ENCODE results near the gene CCDC174.

The CCDC174 gene

DNA sequence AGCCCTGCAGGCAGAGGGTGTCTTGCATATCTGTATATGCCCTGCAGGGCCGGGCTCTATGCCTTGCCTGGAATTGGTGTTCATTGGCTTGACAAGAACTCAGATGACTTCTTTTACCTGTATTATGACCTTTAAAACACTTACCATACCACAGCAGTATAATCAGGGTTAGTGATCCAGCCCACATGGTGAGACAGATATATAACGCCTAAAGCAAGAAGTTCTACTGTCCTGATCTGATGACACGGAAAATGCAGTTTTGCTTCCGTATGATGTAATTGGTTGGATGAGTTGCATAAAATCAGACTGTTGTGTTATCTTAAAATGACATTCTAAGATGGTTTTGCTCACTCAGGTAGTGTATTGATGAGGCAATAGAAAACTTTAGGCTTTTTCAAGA is 9.4 kb downstream of the CCDC174 start:
- Mint-ChIP-seq H3K4me3 (no peak overlapping the region), H3K9me3 (no peaks in the 10 kb centered on the region), H3K36me3 (peaks cover 73% of the 10 kb centered on the region), H3K4me1 (peaks cover 11% of the 10 kb centered on the region), H3K27me3 (no peaks in the 10 kb centered on the region), H3K27ac (no peak overlapping the region)
- ATAC-seq, result no peak

DNA sequence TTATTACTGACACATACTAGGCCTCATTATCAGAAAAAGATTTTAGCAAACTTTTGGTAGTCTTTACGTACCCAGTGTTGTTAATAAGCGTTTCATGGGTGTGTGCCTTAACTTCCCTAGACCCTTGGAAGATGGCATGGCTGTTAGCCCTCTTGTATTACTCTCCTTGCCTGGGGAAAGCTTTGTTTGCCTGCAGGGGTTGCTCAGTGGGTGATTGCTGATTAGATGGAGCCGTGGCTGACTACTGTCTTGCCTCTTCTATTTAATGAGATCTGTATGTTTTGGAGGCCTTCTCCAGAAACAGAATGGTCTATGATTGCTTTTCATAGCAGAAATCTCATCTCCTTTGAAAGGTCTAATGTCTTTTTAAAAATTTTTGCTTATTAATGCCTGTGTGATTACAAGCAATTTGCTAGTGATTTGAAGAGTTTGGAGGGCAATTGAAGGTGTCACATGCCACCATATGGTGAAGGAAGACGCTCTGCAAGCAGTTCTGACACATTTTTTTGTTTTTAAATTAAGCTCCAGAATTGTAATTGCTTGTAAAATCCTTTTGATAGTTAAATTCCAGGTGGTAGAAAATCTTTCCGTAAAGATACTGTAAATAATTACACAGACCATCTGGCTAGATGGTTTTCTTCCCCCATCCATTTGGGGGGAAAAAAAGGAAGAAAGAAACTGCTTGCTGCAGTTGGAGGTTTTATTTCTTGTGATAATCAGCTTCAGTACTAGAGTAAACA is 12.0 kb downstream of the CCDC174 start:
- H3K36me3 Mint-ChIP-seq, result peaks cover 71% of the 10 kb centered on the region
- no peak for ATAC-seq
- H3K27ac Mint-ChIP-seq, result no peak overlapping the region
- no peak overlapping the region for H3K4me3 Mint-ChIP-seq
- H3K9me3 Mint-ChIP-seq, result no peaks in the 10 kb centered on the region
- no peaks in the 10 kb centered on the region for H3K27me3 Mint-ChIP-seq
- no peaks in the 10 kb centered on the region for H3K4me1 Mint-ChIP-seq

DNA sequence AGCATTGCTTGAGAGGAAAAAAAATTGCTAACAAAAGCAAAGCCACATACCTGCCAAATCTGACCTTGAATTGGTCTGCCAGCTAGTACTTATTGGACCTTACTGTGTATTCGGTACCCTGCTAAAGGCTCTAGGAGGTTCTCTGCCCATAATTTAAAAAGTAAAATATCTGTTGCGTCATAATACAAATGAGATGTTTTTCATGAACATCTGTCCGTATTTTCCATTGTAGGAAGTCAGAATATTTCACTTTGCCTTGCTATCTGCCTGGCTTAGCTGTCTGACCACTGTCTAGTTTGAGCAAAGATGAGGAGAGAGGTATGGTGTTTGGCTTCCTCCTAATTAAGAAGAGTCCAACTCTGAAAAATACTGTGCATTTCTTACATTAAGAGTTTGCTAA is 12.6 kb downstream of the CCDC174 start:
- Mint-ChIP-seq H3K27me3 (no peaks in the 10 kb centered on the region), H3K4me1 (no peaks in the 10 kb centered on the region), H3K36me3 (peaks cover 70% of the 10 kb centered on the region), H3K9me3 (no peaks in the 10 kb centered on the region), H3K27ac (no peak overlapping the region), H3K4me3 (no peak overlapping the region)
- no peak for ATAC-seq

GRCh38 chr3:14672588-14672987 is 21.0 kb downstream of the CCDC174 start:
- H3K4me1 Mint-ChIP-seq, result no peaks in the 10 kb centered on the region
- H3K36me3 Mint-ChIP-seq, result peaks cover 50% of the 10 kb centered on the region
- no peak overlapping the region for H3K4me3 Mint-ChIP-seq
- H3K27me3 Mint-ChIP-seq, result no peaks in the 10 kb centered on the region
- H3K27ac Mint-ChIP-seq, result no peak overlapping the region
- ATAC-seq, result no peak
- H3K9me3 Mint-ChIP-seq, result no peaks in the 10 kb centered on the region

DNA sequence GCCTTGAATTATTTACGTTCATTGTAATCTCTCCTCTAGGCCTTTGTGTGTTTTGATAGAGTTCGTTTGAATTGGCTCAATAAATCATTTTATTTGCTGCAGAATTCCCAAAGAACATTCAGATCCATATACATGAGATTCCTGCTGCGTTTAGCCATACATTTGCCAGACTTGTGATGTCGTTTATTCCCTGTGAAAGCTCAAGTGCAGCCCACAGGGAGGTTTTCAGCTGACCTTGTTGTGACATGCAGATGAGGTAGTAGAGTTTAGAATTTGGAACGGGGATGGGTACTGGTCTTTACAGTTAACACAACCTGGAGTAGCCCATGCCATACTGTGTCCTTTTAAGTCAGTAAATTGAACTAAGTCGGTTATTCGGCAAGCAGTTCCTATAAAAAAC is 23.3 kb downstream of the CCDC174 start, which contains the start of gene C3orf20:
Gene C3orf20 (plus strand): TSS at position 301 of the 400 bp plus-strand sequence. CDS start 7,573 bp downstream, outside the sequence.
- Mint-ChIP-seq H3K4me1 (no peaks in the 10 kb centered on the region), H3K36me3 (peaks cover 35% of the 10 kb centered on the region), H3K27me3 (no peaks in the 10 kb centered on the region), H3K4me3 (no peak within 1 kb of the TSS), H3K27ac (no peak within 1 kb of the TSS), H3K9me3 (no peaks in the 10 kb centered on the region)
- no peak for ATAC-seq

DNA sequence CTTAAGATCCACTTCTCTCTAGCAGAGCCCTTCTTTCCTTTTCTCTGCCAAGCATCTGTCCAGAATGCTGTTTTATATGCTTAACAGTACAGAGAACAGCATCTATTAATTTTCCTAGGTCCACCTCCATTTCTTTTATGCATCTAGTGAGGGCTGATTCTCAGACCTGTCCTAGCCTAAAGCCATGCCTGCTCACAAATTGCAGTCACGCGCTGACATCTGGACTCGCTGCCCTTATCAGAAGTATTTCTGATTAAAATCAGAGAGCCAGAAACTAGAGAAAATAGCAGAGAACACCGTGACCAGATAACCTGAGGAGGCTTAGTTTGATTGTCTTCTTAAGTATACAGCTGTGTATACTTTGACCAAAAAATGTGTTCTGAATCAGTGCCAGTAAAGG is 25.3 kb downstream of the CCDC174 start:
- peaks cover 3% of the 10 kb centered on the region for H3K9me3 Mint-ChIP-seq
- no peak overlapping the region for H3K4me3 Mint-ChIP-seq
- H3K4me1 Mint-ChIP-seq, result no peaks in the 10 kb centered on the region
- ATAC-seq, result no peak
- no peak overlapping the region for H3K27ac Mint-ChIP-seq
- peaks cover 16% of the 10 kb centered on the region for H3K36me3 Mint-ChIP-seq
- H3K27me3 Mint-ChIP-seq, result no peaks in the 10 kb centered on the region

- H3K27ac Mint-ChIP-seq, result no peak overlapping the region
- no peaks in the 10 kb centered on the region for H3K4me1 Mint-ChIP-seq
- ATAC-seq, result no peak
- H3K36me3 Mint-ChIP-seq, result peaks cover 7% of the 10 kb centered on the region
- H3K4me3 Mint-ChIP-seq, result no peak overlapping the region
- H3K27me3 Mint-ChIP-seq, result no peaks in the 10 kb centered on the region
- H3K9me3 Mint-ChIP-seq, result peaks cover 3% of the 10 kb centered on the region
Measured at GRCh38 chr3:14678015-14678503, 26.5 kb downstream of the CCDC174 start.

DNA sequence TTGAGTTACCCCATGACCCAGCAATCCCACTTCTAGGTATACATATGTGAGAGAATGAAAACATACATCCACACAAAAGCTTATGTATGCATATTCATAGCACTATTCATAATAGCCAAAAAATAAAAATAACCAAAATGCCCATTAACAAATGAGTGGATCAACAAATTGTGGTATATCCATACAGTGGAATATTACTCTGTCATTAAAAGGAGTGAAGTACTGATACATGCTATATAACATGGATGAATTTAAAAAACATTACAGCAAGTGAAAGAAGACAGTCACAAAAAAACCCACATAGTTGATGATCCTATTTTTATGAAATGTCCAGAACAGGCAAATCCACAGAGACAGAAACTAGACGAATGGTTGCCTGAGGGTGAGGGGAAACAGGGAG is 28.6 kb downstream of the CCDC174 start:
- Mint-ChIP-seq H3K27me3 (no peaks in the 10 kb centered on the region), H3K27ac (no peak overlapping the region), H3K9me3 (peaks cover 3% of the 10 kb centered on the region), H3K4me3 (no peak overlapping the region), H3K36me3 (no peaks in the 10 kb centered on the region), H3K4me1 (peaks cover 3% of the 10 kb centered on the region)
- no peak for ATAC-seq

DNA sequence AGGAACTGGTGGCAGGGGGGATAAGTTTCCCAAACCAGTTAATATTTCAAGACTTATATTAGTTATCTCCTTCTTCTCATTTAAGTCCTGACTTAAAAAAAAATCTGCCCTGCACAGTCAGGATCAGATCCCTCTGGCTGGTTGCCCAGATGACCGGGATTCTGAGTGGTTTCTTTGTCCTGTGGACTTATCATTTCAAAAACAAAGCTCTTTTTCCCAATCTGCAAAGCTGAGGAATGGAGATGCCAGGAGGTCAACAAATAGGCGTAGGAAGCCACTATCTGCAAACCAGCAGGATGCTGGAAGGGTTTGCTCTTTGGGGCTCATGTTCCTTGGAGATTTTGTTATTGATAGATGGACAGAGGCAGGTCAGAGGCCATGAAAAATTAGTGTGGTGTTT is 29.2 kb downstream of the CCDC174 start:
- Mint-ChIP-seq H3K27ac (no peak overlapping the region), H3K36me3 (no peaks in the 10 kb centered on the region), H3K4me1 (peaks cover 9% of the 10 kb centered on the region), H3K27me3 (no peaks in the 10 kb centered on the region), H3K9me3 (peaks cover 3% of the 10 kb centered on the region), H3K4me3 (no peak overlapping the region)
- ATAC-seq, result no peak

DNA sequence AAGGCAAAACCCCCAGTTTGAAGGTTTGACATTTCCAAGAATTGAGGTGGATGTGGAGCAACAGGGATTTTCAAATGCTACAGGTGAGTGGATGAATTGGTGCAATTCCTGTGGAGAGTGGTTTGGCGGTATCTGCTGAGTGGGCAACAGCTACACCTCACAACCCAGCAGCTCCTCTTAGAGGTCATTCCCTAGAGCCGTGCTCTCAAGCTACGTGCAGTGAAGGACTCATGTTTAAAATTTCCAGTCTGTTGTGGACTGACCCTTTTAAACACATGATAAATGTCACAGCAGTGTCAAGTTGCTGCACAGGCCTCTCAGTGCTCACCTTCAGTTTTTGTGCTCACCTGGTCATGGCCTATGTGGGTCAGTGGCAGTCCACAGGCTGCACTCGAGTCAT is 32.9 kb downstream of the CCDC174 start:
- no peak overlapping the region for H3K4me3 Mint-ChIP-seq
- ATAC-seq, result no peak
- H3K27me3 Mint-ChIP-seq, result peaks cover 20% of the 10 kb centered on the region
- no peak overlapping the region for H3K27ac Mint-ChIP-seq
- H3K4me1 Mint-ChIP-seq, result peaks cover 22% of the 10 kb centered on the region
- no peaks in the 10 kb centered on the region for H3K36me3 Mint-ChIP-seq
- H3K9me3 Mint-ChIP-seq, result peaks cover 3% of the 10 kb centered on the region

- Mint-ChIP-seq H3K36me3 (no peaks in the 10 kb centered on the region), H3K27ac (no peak overlapping the region), H3K9me3 (peaks cover 2% of the 10 kb centered on the region), H3K4me1 (peaks cover 29% of the 10 kb centered on the region), H3K4me3 (no peak overlapping the region), H3K27me3 (peaks cover 27% of the 10 kb centered on the region)
- ATAC-seq, result no peak
Measured at GRCh38 chr3:14685179-14685578, 33.6 kb downstream of the CCDC174 start.

DNA sequence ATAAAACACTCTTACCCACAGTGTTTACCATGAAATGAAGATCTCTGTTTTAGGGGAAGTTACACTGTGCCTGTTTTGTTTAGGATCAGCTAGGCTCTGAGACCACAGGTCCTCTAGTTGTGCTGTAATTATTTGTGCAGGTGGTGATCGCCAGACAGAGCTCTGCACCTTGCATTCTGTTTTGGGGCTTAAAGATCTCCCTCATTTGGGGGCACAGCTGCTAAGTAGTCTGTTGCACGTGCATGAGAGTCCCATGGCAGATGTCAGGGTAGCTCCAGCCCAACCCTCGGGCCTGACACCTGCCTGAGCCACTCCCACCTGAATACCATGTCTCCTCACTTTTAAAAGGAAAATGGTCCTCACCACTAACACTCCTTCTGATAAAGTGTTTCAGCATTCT is 35.8 kb downstream of the CCDC174 start:
- Mint-ChIP-seq H3K4me3 (no peak overlapping the region), H3K9me3 (no peaks in the 10 kb centered on the region), H3K4me1 (peaks cover 49% of the 10 kb centered on the region), H3K36me3 (no peaks in the 10 kb centered on the region), H3K27ac (no peak overlapping the region), H3K27me3 (peaks cover 49% of the 10 kb centered on the region)
- no peak for ATAC-seq

DNA sequence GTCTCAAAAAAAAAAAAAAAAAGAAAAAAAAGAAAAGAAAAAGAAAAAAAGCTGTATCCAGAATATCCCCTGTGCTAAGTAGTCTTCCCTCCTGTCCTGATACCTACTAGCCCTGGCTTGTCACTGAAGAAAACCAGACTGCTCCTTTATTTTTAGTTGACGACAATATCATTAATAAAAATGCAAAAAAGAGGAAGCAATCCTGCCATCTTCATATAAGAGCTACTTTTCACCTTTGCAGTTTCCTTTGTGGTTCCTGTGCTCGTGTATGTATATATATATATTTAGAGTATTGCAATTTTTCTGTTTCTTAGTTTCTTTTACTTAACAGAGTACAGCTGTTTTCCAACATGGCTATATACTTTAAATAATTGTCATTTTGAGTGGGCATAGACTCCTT is 37.0 kb downstream of the CCDC174 start:
- Mint-ChIP-seq H3K9me3 (no peaks in the 10 kb centered on the region), H3K4me1 (peaks cover 49% of the 10 kb centered on the region), H3K4me3 (no peak overlapping the region), H3K27me3 (peaks cover 56% of the 10 kb centered on the region), H3K27ac (no peak overlapping the region), H3K36me3 (no peaks in the 10 kb centered on the region)
- no peak for ATAC-seq

GRCh38 chr3:14689247-14689980 is 37.9 kb downstream of the CCDC174 start:
- Mint-ChIP-seq H3K27ac (no peak overlapping the region), H3K36me3 (no peaks in the 10 kb centered on the region), H3K4me3 (no peak overlapping the region), H3K27me3 (peaks cover 62% of the 10 kb centered on the region), H3K4me1 (peaks cover 49% of the 10 kb centered on the region), H3K9me3 (no peaks in the 10 kb centered on the region)
- ATAC-seq, result no peak

- Mint-ChIP-seq H3K27me3 (peaks cover 80% of the 10 kb centered on the region), H3K4me3 (peak overlapping the region; percentile 62), H3K27ac (peak overlapping the region; percentile 83), H3K36me3 (no peaks in the 10 kb centered on the region), H3K9me3 (no peaks in the 10 kb centered on the region), H3K4me1 (peaks cover 40% of the 10 kb centered on the region)
- peak; percentile 81 for ATAC-seq
Measured at GRCh38 chr3:14691239-14691638, 39.7 kb downstream of the CCDC174 start.

GRCh38 chr3:14691719-14692118 is 40.2 kb downstream of the CCDC174 start:
- Mint-ChIP-seq H3K27ac (peak overlapping the region; percentile 83), H3K4me1 (peaks cover 40% of the 10 kb centered on the region), H3K27me3 (peaks cover 80% of the 10 kb centered on the region), H3K4me3 (no peak overlapping the region), H3K36me3 (no peaks in the 10 kb centered on the region), H3K9me3 (no peaks in the 10 kb centered on the region)
- peak; percentile 79 for ATAC-seq
